ENCODE measurements around the gene RIN3. TPM values are rescaled to one million over a fixed set of nuclear protein-coding genes. Genes with fewer than 3 reads are reported as not detected.

Gene RIN3, protein sequence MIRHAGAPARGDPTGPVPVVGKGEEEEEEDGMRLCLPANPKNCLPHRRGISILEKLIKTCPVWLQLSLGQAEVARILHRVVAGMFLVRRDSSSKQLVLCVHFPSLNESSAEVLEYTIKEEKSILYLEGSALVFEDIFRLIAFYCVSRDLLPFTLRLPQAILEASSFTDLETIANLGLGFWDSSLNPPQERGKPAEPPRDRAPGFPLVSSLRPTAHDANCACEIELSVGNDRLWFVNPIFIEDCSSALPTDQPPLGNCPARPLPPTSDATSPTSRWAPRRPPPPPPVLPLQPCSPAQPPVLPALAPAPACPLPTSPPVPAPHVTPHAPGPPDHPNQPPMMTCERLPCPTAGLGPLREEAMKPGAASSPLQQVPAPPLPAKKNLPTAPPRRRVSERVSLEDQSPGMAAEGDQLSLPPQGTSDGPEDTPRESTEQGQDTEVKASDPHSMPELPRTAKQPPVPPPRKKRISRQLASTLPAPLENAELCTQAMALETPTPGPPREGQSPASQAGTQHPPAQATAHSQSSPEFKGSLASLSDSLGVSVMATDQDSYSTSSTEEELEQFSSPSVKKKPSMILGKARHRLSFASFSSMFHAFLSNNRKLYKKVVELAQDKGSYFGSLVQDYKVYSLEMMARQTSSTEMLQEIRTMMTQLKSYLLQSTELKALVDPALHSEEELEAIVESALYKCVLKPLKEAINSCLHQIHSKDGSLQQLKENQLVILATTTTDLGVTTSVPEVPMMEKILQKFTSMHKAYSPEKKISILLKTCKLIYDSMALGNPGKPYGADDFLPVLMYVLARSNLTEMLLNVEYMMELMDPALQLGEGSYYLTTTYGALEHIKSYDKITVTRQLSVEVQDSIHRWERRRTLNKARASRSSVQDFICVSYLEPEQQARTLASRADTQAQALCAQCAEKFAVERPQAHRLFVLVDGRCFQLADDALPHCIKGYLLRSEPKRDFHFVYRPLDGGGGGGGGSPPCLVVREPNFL
- total RNA-seq: 12.1 TPM
- long read RNA-seq, partial matches to known transcripts: 16 of 21 reads
- long read RNA-seq, other reads (novel, unspliced or antisense): 5 of 21 reads

DNA sequence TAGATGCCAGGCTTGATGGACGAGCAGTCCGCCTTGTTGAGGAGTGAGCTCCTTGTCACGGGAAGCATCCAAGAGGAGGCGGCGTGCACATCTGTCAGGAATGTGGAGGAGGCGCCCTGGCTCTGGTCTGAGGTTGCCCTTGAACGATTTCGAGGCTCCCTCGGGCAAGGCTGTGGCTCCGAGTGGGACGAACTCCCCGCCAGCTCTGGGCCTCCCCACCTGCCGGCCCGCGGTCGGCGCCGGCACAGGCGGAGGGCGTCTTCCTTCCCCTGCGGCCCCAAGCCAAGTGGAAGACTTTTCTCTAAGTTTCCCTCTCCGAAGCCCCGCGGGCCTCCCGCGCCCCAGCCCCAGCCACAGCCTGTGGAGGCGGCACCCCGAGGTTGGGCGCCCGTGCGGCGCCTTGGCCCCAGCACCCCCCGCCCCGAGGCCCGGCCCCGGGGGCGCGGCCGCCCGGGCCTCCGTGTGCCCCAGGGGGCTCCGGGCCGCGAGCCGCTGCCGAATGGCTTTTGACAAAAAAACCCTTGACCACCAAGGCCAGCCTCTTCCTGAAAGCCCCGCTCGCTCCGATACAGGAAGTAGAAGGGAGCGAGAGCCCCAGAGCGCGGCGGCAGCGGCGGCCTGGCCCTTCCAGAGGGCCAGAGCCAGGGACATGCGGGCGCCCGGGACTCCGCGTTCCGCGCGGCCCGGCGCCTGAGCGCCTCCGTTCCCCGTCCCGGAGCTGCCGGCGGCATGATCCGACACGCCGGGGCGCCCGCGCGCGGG is at the start of gene RIN3:
RIN3 (plus strand) TSS at position 578 of the 762 bp plus-strand sequence; CDS start at position 730, 152 bp downstream.
- DNase-seq (ENCODE audit: low spot score): peak; percentile 87
- intact Hi-C loops (cut with DNase I): loop anchor here (2.0 kb wide), 1 partner anchor 53 kb away; no protein-coding TSS in a partner anchor

DNA sequence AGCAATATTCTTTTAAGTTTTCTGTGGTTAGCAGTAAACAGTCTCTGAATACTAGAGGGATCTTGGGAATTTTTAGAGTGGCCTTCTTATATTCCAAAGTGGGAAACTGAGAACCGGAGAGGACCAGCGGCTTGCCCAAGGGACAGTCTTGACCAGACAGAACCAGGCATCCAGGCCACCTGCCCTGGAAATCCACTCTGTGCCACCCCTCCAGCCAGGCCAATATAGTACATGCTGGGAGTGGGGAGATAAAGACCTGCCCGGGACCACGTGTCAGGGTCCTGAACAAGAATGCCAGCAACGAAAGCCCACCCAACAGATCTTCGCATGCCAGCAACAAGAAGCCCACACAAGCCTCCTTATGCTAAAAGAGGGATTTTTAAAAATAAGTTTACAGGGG is 49.4 kb upstream of the RIN3 start:
- intact Hi-C loops (cut with DNase I): loop anchor here (5.0 kb wide), 1 partner anchor 88 kb away; no protein-coding TSS in a partner anchor
- no peak for DNase-seq (ENCODE audit: low spot score)

DNA sequence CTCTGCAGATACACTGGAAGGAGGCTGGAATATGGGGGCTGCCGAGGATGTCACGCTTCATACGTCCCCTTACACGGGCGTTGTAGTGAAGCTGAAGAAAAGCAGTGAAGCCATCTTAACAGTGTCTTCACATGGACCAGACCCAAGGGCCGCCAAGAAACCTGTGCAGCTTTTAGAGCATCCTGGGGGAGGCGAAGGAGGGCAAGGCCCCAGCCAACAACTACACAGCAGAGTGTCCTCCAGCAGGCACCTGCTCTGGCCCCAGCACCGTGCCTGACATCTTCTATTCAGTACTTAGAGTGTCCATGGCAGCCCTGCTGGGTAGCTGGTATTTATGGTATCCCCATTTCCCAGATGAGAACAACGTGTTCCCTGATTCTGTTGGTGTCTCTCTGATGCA is 48.9 kb upstream of the RIN3 start:
- intact Hi-C loops (cut with DNase I): loop anchor here (5.0 kb wide), 1 partner anchor 88 kb away; no protein-coding TSS in a partner anchor
- no peak for DNase-seq (ENCODE audit: low spot score)

DNA sequence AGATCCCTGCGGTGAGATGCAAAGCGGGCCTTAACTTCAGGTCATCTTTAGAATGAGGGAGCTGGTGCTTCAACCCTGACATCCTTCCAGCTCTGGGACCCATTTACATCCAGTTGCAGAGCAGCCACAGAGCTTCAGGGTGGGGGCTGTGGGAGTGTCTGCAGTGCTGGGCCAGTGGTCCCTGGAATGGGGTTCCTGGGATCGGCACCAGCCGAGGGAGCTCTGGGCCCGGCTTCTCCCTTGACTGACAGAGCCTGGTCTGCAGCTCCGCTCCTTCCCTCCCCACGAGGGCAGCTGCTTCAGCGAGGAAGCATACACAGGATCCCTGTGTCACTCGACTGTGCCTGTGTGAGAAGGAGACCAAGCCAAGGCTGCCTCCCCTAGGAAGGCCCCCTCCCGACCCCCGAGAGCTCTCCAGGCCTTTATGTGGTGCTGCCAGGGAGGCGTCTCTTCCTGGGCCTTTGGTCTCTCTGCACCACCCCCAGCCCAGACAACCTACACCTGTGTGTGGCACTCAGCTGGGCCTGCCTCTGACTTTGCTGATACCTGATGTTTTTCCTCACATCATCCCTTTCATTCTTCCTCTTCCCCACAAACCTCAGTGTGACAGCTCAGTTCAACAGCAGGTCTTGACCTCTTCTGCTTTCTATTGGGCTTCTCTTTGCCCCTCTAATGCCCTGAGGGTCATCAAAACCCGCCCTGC is 48.1 kb upstream of the RIN3 start:
- DNase-seq (ENCODE audit: low spot score): no peak
- intact Hi-C loops (cut with DNase I): no loop called here

DNA sequence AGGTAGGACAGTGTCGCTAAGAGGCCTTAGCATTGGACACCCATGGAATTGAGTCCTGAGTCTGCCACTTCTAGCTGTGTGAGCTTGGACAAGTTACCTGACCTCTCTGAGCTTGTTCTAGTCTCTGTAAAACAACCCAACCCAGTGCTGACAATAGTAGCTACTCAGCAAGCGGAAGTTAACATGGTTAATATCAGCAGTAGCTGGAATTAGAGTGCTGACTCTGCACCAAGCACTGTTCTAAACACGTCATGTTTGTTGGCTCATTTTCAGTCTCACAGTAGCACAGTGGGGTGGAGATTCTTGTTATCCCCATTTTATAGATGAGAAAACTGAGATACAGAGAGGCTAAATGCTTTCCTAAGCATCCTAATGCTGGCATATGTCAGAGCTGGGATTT is 47.5 kb upstream of the RIN3 start:
- intact Hi-C loops (cut with DNase I): no loop called here

DNA sequence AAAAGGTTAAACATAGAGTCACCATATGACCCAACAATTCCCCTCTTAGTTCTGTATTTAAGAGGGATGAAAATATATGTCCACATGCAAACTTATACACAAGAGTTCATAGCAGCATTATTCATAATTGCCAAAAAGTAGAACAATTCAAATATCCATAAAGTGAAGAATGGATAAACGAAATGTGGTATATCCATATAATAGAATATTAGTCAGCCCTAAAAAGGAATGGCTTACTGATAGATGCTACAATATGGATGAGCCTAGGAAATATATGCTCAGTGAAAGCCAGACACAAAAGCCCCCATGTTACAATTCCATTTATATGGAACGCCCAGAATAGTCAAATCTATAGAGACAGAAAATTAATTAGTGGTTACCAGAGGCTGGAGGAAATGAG is 44.1 kb upstream of the RIN3 start:
- intact Hi-C loops (cut with DNase I): no loop called here

More for the DNA sequence above, 47.5 kb upstream of the RIN3 start:
- DNase-seq (ENCODE audit: low spot score): no peak

DNA sequence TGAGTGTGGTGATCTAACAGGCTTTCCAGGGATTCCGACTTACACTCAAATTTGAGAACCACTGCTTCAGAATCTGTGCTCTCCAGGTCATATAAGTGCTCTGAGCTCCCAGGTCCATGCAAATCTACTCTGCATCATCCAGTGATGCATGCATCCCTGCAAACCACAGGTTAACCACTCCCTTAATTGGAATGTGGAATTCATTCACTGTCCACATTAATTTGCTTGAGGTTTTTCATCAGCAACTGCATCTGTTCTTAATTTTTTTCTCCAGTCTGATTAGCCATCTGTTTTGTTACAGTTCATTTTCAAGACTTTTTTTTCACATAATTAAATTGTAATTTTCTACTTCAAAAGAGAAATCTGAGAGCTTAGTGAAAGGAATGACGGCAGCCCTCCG is 43.4 kb upstream of the RIN3 start:
- intact Hi-C loops (cut with DNase I): no loop called here
- no peak for DNase-seq (ENCODE audit: low spot score)

More for the DNA sequence above, 44.1 kb upstream of the RIN3 start:
- no peak for DNase-seq (ENCODE audit: low spot score)

DNA sequence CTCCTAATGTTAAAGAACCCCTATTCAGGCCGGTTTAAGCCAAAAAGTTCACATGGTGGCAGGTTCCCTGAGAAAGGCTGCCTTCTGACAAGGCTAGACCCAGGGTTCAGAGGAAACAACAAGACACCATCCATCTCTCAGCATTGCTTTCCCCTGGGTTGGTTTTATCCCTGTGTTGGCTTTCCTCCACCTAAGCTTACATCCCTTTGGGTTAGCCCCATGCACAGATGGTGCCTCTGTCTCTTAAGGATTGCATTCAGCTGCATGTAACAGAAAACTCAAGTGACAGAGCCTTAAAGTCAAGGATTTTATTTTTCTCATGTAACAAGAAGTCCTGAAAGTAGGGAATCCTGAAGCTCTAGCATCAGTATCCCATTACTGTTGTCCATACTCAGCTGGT is 42.8 kb upstream of the RIN3 start:
- DNase-seq (ENCODE audit: low spot score): no peak
- intact Hi-C loops (cut with DNase I): no loop called here

DNA sequence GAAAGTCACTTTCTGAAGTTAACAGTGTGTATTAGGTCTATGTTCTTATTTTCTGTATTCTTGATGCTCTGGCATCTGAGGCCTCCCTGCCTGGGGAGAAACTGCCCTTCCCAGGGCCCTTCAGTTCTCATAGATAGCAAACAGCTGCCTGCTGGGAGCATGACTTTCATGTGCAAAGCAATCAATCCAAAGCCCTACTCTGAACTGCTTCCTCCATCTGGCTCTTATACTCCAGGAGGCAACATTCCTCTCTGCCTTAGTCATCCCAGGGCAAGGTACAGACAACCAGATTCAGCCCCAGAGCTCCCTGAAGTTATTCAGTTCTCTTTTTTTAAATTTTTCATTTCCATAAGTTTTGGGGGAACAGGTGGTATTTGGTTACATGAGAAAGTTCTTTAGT is 41.7 kb upstream of the RIN3 start:
- intact Hi-C loops (cut with DNase I): no loop called here
- DNase-seq (ENCODE audit: low spot score): no peak

DNA sequence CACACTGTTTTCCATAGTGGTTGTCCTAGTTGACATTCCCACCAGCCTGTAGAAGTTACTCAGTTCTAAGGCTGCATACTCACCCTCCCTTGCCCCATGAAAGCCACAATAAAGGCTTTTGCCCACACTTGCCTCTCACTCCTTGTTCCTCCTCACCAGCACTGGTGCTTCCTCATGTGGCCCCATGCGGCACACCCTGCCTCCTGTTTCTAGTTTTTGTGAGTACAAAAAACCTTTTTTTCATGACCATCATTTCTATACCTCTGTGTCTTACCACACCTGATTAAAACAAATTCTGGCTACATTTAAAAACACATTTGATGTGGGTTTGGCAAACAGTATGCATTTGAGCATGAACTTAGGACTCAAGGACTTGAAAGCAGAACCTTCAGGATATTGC is 40.7 kb upstream of the RIN3 start:
- intact Hi-C loops (cut with DNase I): no loop called here
- DNase-seq (ENCODE audit: low spot score): no peak

DNA sequence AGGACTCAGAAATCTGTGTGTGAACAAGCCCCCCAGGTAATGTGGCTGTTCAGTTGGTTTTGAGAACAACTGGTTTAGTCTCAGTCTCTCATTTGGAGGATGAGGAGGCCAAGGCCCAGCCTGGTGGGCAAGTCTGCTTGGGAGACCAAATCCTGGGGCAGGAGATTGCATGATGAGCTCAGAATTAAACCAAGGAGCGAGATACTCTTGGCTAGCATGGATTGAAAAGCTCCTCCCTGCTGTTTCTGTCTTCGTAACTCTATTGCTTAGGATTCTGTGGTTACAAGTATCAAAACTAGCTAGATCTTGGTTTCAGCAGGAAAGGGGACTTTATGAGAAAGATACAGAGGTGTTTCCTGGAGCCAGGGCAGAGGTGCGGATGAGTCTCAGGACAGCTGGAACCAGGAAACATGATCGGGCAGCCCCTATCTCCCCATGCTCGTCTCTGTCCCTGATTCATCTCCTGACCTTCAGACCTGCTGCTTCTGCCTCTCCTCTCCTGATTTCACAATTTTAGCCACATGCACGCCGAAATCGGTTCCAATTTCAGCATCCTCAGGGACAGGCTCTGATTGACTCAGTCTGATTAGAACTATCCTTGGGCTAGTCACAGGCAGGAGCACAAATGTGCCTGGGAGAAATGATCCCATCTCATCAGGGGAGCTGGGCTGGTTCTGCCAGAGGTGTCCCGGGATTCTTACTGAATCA is 40.2 kb upstream of the RIN3 start:
- no peak for DNase-seq (ENCODE audit: low spot score)
- intact Hi-C loops (cut with DNase I): no loop called here

DNA sequence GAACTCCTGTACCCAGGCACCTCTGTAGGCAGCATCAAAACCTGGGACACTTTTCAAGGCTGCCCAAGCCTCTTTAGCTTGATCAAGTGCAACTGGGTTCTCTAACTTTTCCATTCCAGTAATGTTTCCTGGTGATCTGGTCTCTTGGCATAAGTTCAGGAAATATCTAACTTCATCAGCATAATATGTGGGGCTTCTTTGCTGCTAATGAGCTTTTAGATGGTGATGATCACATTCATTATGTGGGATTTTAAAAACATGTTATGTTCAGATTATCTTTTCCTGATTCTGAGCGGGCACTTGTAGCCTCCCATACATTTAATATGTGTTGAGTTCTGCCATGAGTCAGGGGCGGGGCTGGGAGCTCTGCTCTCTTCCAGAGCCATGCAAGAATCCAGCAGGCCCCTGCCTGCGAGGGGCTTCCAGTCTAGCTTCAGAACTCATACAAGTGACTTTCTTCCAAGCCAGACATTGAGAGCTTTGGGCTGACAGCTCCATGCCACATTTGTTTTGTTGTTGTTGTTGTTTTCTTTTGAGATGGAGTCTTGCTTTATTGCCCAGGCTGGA is 39.5 kb upstream of the RIN3 start:
- intact Hi-C loops (cut with DNase I): no loop called here
- no peak for DNase-seq (ENCODE audit: low spot score)

DNA sequence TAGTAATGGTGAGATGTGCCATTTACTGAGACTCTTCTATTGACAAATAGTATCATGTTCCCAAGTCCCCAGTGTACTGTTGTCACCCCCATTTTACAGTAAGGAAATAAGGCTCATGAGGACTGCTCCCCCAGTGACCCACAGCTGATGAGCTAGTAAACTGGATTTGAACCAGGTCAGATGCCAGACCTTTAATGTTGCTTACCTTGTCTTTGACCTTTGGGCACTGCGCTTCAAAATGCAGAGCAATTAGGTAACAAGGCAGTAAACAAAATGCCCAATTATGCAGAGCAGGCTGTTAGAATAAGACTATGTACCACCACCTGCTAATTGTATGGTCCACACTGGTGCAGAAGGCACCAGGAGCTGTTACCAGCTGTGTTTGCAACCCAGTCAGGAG is 38.5 kb upstream of the RIN3 start:
- intact Hi-C loops (cut with DNase I): no loop called here
- no peak for DNase-seq (ENCODE audit: low spot score)

DNA sequence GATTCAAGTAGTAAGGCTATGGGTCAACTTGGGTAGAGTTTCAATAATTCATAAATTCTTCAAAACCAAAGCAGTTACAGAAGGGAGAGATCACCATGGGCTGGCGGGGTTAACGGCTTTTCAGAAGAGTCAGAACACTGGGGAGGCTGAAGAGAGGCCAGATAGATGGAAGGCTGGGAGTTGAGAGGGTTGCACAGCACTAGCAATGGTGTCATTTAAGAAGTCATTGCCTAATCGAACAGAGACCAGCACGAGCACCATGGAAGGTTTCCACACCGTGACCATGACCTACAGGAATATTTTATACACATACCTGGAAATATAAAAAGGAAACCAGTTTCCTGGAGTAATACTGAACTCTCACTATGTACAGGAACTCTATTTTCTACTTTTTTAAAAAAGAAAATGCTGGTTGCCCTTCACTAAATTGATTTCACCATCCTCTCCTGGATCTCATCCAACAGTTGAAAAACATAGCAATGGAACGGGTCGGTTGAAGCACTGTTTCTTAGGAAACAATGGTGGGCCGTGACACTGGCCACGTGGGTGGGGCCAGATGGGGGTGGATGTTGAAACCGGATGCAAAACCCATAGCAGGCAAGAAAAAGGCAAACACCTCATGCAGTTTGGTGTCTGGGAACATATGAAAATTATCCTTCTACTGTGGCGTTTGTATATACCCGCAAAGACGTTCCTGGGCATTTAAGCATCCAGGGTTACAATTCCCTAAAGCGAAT is 38.0 kb upstream of the RIN3 start:
- intact Hi-C loops (cut with DNase I): no loop called here
- DNase-seq (ENCODE audit: low spot score): no peak

DNA sequence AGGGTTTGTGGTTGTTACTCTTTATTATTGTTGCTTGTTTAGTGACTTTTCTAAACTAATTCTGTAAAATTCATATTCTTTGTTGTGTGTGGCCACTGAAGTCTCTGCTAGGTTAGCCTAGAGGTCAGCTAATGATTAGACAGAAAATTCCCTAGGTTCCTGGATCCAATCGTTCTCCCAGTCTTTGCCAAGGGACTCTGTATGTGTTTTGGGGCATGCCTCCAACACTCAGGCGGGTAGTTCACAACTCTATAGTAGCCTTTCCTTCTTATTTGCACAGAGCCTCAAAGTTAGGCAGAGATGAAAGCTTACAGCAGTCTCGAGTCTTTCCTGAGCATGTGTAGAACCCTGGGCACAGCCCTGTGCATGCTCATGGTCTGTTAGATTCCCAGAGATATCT is 32.7 kb upstream of the RIN3 start:
- no peak for DNase-seq (ENCODE audit: low spot score)
- intact Hi-C loops (cut with DNase I): no loop called here

DNA sequence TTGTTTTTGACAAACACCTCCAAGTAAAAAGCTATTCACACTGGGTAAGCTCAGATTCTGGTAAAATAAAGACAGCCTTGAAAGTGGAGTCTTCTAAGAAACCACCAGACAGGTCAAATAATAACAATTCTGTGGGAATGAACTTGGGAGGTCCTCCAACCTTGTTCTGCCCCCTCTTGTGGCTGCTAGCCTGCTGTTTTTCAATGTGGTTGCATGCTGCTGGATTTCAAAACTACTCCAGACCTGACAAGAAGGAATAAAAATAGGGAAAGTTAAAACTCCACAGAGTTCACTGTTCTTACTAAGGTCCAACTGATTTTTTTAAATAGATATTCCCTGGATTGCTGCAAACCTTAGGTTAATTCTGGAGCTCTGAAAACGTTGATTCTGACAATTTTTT is 32.2 kb upstream of the RIN3 start:
- DNase-seq (ENCODE audit: low spot score): no peak
- intact Hi-C loops (cut with DNase I): no loop called here

DNA sequence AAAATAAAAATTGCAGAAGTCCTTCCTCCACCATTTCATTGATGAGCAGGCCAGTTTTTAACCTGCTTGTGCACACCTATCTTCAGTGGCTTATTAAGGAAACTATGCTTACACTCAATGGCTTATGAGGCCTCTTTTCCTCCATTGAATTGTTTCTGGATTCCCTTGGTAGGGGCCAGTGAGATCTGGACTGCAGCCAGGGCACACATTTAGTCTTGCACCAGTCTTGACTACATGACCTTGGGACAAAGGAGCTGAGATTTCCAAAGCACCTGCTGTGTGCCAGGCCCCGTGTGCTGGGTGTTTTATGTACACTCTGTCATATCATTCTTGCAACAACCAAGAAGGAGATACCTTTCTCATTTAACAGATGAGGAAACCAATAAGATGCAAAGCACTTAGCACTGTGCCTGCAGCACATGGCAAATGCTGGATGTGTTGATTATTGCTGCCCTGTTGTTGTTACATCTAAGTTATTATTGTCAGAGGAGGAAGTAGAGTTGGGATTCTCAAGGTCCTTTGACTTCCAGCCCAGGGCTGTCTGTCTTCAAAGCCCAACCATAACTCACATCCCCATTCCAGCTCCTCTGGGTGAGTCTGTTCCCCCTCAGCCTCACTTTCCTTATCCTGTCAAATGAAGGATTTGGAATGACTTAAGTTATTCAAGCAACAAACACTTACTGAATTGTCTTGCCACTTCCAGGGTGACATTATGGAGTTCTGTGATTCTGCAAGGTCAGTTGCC is 31.6 kb upstream of the RIN3 start:
- intact Hi-C loops (cut with DNase I): no loop called here
- no peak for DNase-seq (ENCODE audit: low spot score)
